NT2/D1 (cell line): ENCODE measurements around the gene AGO3.

Experiments used
- YY1 ChIP-seq: IDR thresholded peaks from 2 replicates; pipeline ENCODE4 v1.6.1; 2011; ENCODE audit not compliant: insufficient read length, insufficient read depth
- ZNF274 ChIP-seq: IDR thresholded peaks from 2 replicates; pipeline ENCODE4 v1.6.1; 2011; ENCODE audit warnings: mild to moderate bottlenecking, low read depth, low read length

DNA sequence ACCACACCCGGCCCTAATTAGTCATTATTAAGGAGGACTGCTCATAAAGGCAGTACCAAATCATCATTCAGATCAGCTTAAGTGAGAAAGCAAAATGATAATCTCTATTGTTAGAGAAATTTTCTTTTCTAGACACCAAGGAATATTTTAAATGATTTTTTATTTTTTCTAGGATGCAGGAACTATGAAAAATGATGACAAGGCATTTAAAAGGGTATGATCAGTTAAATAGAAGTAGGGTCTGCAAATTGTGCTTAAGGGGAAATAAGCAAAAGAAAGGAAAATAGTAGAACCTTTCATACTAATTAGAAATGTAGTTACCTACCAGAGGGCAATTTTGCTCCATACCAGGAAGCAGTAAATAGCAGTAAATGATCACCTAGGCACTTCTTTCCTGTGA lies 131.4 kb downstream of the AGO3 start:
- no peak for TF ChIP-seq ZNF274
- TF ChIP-seq YY1 = no peak
